Transverse colon (tissue), 4 donors: ENCODE measurements around the gene RNF144A. TPM values are rescaled to one million over a fixed set of nuclear protein-coding genes. Genes with fewer than 3 reads are reported as not detected.

Experiments used
- DNase-seq: peaks from one replicate; pipeline ENCODE4 v3.0.0-alpha.2; 2019
- H3K27ac ChIP-seq, 4 donors: fragments of 200-600 bp; sonication (generic); 2 replicates each; pipeline ENCODE4 v1.5.1; 2016 to 2018; ENCODE audit warnings: inconsistent platforms in 4 of 4
- H3K27me3 ChIP-seq: fragments of 200-600 bp; sonication (generic); 2 replicates; pipeline ENCODE4 v1.5.1; 2017; ENCODE audit warnings: inconsistent platforms
- H3K36me3 ChIP-seq, 4 donors: fragments of 200-600 bp; sonication (generic); 2 replicates each; pipeline ENCODE4 v1.5.1; 2017 to 2019; ENCODE audit warnings: inconsistent platforms in 4 of 4
- H3K4me1 ChIP-seq, 4 donors: fragments of 200-600 bp; sonication (generic); 2 replicates each; pipeline ENCODE4 v1.5.1; 2017 to 2020; ENCODE audit warnings: inconsistent platforms in 4 of 4
- H3K4me3 ChIP-seq, 4 donors: fragments of 200-600 bp; sonication (generic); 1 replicate in 1 of 4; 2 replicates in 3 of 4; pipeline versions ENCODE4 v1.5.1 to v1.6.1; 2017 to 2019; ENCODE audit warnings: inconsistent platforms in 4 of 4
- H3K9me3 ChIP-seq, 2 donors: fragments of 200-600 bp; sonication (generic); 2 replicates each; pipeline ENCODE4 v1.5.1; 2017 to 2019; ENCODE audit warnings: inconsistent platforms in 2 of 2
- CTCF ChIP-seq, 5 experiments: fragments of 200-600 bp in 3 of 5; fragments of 450-650 bp in 2 of 5; sonication (generic) in 3 of 5; IDR thresholded peaks; 1 replicate in 2 of 5; 2 replicates in 3 of 5; pipeline ENCODE4 v1.5.1; 2016 to 2017; ENCODE audit warnings: antibody characterized with exemption in 5 of 5, inconsistent platforms in 3 of 5, mild to moderate bottlenecking in 2 of 5, moderate library complexity in 1 of 5
- EP300 ChIP-seq: sonication (generic); formaldehyde crosslinking; IDR thresholded peaks from one replicate; pipeline ENCODE4 v1.6.1; 2017; ENCODE audit warnings: antibody characterized with exemption, low read depth
- POLR2A ChIP-seq: fragments of 450-650 bp; IDR thresholded peaks from one replicate; pipeline ENCODE4 v1.6.1; 2016; ENCODE audit warnings: antibody characterized with exemption, mild to moderate bottlenecking, moderate library complexity
- POLR2AphosphoS5 ChIP-seq, 3 donors: sonication (generic); formaldehyde crosslinking; IDR thresholded peaks; one replicate each; pipeline ENCODE4 v1.6.1; 2016; ENCODE audit warnings: antibody characterized with exemption in 3 of 3
- WGBS, 2 donors: methylation state at CpG; one replicate each; pipeline ENCODE4 v1.1.5; 2018; ENCODE audit warnings: low coverage in 1 of 2; 5-methylcytosine and 5-hydroxymethylcytosine counted together
- in situ Hi-C, 4 donors: fragments of 200-750 bp; cut with MboI; loops; one replicate each; pipeline versions ENCODE4 v1.15.0 to v1.15.1; 2017; ENCODE audit warnings: low sequenced_read_pairs in 3 of 4, low pct_ligation_motif_present in 1 of 4, low pct_unique_long_range_greater_than_20kb in 1 of 4
- intact Hi-C: fragments of 100-400 bp; cut with DNase I; formaldehyde crosslinking; loops from one replicate; pipeline ENCODE4 v1.15.1; 2023; ENCODE audit warnings: low total_unique reads
- total RNA-seq, 4 donors: library from RNA; depleted of rRNA; stranded (reverse); fragments of >200 nt; gene quantifications; one replicate each; pipeline ENCODE4 v1.1.0, GENCODE V29; 2016

The RNF144A gene
- total RNA-seq, 4 donors from 2014 or later: 24.0 to 145 (median 83.0) TPM

- Histone ChIP-seq H3K36me3 (no peaks in the 10 kb centered on the region), H3K27me3 (no peaks in the 10 kb centered on the region), H3K4me3 (no peak overlapping the region), H3K9me3 (no peaks in the 10 kb centered on the region), H3K4me1 (peaks cover 4 to 12% (median 5%) of the 10 kb centered on the region in 4 donors), H3K27ac (no peak overlapping the region)
- TF ChIP-seq POLR2AphosphoS5 (IDR thresholded peaks at IDR 0.05) (no peak), POLR2A (no peak), EP300 (no peak), CTCF (IDR thresholded peaks at IDR 0.05) (no peak)
- DNase-seq: no peak
- WGBS, 2 donors: 63 to 80% methylated on average over 1 to 2 of the region's 2 CpGs
- in situ Hi-C loops (no loop called here), intact Hi-C loops (no loop called here)
Observed at GRCh38 chr2:6955511-6956136, 38.4 kb downstream of the RNF144A start.

DNA sequence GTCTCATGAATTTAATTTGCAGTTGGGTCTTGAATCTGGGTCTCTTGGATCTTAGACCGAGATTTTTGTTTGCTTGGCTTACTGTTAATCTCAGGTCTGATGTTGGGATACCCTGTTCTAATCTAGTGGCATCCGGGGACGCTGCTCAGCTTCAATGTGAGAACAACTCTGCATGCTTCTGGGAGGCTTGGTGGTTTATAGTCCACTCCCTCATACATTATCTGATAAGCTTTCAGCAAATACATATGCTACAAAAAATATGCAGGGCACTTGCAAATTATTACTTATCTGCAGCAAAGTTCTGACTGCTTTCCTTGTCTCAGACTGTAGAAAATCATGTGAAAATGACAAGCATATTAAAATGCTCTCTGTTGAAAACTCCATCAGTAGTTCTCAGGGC lies 39.4 kb downstream of the RNF144A start:
- Histone ChIP-seq H3K36me3 (no peaks in the 10 kb centered on the region), H3K4me1 (peaks cover 6 to 20% (median 11%) of the 10 kb centered on the region in 4 donors), H3K9me3 (no peaks in the 10 kb centered on the region), H3K4me3 (no peak overlapping the region), H3K27ac (no peak overlapping the region), H3K27me3 (no peaks in the 10 kb centered on the region)
- intact Hi-C loops: no loop called here
- no peak for TF ChIP-seq EP300
- TF ChIP-seq POLR2A: no peak
- TF ChIP-seq POLR2AphosphoS5 (IDR thresholded peaks at IDR 0.05): no peak
- no peak for TF ChIP-seq CTCF (IDR thresholded peaks at IDR 0.05)
- no peak for DNase-seq
- in situ Hi-C loops: no loop called here
- WGBS, 2 donors: 79 to 80% methylated on average over 3 of the region's 3 CpGs

GRCh38 chr2:6957031-6957714 lies 40.0 kb downstream of the RNF144A start:
- in situ Hi-C loops: no loop called here
- no peak for DNase-seq
- intact Hi-C loops: no loop called here

More at GRCh38 chr2:6957031-6957714, 40.0 kb downstream of the RNF144A start:
- H3K4me3 ChIP-seq: no peak overlapping the region
- H3K4me1 ChIP-seq: peaks cover 6 to 20% (median 11%) of the 10 kb centered on the region in 4 donors
- H3K27ac ChIP-seq: no peak overlapping the region
- TF ChIP-seq POLR2AphosphoS5 (IDR thresholded peaks at IDR 0.05): no peak
- no peak for TF ChIP-seq EP300
- no peak for TF ChIP-seq CTCF (IDR thresholded peaks at IDR 0.05)
- WGBS, 2 donors: 93% methylated on average over 9 of the region's 9 CpGs; no CpG with 5 or more reads in 1 of the 2 donors
- H3K9me3 ChIP-seq: no peaks in the 10 kb centered on the region
- no peaks in the 10 kb centered on the region for H3K36me3 ChIP-seq
- H3K27me3 ChIP-seq: no peaks in the 10 kb centered on the region
